AG09309 (cell line): ENCODE results near the gene KRTAP5-1.

Experiments used
- DNase-seq: peaks from one replicate; pipeline ENCODE4 v3.0.0-alpha.2; 2010; ENCODE audit warnings: low read depth
- H3K4me3 ChIP-seq: 2 replicates; pipeline ENCODE4 v1.5.1; 2011; ENCODE audit warnings: mild to moderate bottlenecking, low read depth, low read length, moderate library complexity; ENCODE audit not compliant: control insufficient read depth
- TF ChIP-seq, protein P1 (sequence below): IDR thresholded peaks from 2 replicates; pipeline ENCODE4 v1.5.1; 2011; ENCODE audit warnings: mild to moderate bottlenecking, low read depth, low read length, inconsistent platforms; ENCODE audit not compliant: insufficient read depth, control insufficient read depth; ENCODE audit errors: missing control alignments

KRTAP5-1 gene

DNA sequence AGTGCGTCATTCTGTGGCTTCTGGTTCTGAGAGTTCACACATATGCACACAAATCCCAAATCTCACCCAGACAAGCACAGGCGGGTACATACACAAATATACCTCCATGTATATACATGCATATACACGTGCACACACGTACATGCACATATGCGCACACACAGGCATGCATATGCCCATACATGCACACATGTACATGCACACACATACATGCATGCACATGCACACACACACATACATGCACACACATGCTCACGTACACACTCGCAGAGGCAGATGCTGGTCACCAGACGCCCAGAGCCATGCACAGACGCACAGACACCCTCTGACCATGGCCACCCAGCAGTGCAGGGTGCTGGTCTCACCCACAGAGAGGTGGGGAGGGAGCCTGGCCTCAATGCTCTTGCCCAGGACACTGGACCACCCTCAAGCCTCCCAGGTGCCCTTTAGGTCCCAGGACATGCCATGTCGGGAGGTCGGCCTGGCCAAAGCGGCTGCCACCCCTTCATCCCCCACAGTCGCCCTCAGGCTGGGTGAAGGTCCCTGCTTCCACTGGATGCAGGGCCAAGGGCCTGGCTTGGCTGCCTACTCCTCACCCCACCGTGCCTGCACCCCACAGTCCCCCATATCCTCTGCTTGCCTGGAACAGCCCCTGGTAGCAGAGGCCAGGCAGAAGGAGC lies 22.5 kb downstream of the KRTAP5-1 start:
- TF ChIP-seq, protein P1, sequence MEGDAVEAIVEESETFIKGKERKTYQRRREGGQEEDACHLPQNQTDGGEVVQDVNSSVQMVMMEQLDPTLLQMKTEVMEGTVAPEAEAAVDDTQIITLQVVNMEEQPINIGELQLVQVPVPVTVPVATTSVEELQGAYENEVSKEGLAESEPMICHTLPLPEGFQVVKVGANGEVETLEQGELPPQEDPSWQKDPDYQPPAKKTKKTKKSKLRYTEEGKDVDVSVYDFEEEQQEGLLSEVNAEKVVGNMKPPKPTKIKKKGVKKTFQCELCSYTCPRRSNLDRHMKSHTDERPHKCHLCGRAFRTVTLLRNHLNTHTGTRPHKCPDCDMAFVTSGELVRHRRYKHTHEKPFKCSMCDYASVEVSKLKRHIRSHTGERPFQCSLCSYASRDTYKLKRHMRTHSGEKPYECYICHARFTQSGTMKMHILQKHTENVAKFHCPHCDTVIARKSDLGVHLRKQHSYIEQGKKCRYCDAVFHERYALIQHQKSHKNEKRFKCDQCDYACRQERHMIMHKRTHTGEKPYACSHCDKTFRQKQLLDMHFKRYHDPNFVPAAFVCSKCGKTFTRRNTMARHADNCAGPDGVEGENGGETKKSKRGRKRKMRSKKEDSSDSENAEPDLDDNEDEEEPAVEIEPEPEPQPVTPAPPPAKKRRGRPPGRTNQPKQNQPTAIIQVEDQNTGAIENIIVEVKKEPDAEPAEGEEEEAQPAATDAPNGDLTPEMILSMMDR = no peak
- no peak overlapping the region for H3K4me3 ChIP-seq
- DNase-seq = no peak

DNA sequence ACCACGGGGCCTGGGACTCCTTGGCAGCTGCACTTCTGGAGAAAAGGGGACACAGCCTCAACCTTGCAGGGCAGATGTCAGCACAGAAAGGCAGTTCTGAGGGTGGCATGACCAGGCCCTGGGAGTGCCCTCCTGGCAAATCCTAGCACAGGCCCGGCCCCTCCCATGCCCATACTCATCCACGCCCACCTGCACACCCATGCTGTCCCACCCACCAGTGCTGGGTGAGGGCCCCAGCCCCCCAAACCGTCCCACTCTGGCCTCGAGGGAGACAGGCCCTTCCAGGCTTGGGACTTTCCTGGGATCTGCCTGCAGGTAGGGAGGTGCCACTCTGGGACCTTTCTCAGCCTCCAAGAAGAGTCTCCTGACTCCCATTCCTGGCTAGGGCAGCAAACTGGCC lies 23.1 kb downstream of the KRTAP5-1 start:
- TF ChIP-seq, protein P1 = no peak
- DNase-seq = no peak
- H3K4me3 ChIP-seq = no peak overlapping the region

DNA sequence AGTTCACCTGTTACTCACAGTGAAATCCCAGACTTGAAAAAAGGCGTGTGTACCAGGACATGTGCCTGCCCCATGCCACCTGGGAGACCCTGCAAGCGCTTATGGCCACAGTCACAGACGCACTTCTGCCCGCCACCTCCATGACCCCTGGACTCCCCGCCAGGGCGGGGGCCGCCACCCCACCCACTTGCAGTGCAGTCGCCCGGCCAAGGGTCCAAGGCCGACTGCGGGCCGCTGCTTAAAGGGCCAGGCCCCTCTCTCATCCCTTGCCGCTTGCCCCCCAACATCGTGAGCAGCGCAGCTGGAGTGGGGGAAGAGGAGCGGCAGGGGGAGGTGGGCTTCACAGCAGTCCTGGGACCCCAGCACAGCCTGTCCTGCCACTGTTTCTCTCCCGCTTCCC lies 23.8 kb downstream of the KRTAP5-1 start:
- no peak overlapping the region for H3K4me3 ChIP-seq
- DNase-seq = no peak
- TF ChIP-seq, protein P1 = no peak

DNA sequence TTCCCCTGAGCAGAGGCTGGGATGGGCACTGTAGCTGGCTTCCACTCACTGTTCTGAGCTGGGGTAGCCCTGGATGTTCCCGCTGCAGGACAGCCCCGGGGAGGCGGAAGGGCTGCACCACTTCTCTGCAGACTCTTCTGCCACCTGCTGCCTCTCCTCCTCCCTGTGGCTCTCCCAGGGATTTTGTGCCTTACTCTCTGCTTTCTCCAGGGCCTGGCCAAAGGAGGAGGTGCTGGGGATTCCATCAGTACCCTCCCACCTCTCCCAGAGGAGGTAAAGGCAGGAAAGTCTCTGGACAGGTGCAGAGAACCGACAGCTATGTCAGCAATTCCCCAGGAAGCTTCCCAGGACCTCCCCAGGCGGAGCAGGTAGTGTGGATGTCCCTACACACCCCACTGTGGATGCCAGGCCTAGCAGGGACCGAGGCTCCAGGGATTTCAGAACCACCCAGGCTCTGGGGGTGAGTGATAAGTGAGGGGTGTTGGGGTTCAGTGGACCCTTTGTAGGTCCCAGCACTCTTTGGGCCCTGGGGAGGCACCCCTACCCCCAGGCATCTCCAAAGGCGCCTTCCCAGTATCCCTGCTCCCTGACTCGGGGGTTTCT lies 24.3 kb downstream of the KRTAP5-1 start:
- H3K4me3 ChIP-seq = no peak overlapping the region
- TF ChIP-seq, protein P1 = no peak
- no peak for DNase-seq

DNA sequence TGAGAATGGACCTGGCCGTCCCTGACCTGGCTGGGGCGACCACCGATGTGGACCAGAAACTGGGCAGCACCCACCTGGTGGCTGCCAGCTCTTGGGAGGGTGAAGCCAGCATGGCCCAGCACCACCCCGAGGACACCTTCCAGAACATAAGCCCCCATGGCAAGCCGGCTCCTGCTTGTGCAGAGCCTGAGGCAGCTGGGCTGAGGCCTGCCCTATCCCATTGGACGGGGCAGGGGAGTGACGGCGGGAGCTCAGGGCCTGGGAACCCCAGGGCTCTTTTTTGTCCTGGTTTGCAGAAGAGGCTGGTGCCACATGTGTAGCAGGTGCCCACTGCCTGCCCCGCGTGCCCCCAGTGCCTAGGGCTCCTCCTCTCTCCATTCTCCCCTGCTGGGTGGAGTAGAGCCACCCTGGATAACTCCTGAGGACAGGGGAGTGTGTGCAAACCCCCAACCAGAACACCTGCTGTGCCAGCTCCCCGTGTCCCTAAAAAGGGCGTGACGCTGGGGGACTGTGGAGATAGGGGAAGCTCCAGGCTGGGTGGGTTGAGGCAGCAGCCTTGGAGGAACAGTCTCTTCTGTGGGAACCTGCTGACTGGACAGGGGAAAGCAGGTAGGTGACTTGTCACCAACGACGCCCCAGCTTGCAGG lies 25.0 kb downstream of the KRTAP5-1 start:
- no peak overlapping the region for H3K4me3 ChIP-seq
- DNase-seq = no peak
- TF ChIP-seq, protein P1 = no peak

DNA sequence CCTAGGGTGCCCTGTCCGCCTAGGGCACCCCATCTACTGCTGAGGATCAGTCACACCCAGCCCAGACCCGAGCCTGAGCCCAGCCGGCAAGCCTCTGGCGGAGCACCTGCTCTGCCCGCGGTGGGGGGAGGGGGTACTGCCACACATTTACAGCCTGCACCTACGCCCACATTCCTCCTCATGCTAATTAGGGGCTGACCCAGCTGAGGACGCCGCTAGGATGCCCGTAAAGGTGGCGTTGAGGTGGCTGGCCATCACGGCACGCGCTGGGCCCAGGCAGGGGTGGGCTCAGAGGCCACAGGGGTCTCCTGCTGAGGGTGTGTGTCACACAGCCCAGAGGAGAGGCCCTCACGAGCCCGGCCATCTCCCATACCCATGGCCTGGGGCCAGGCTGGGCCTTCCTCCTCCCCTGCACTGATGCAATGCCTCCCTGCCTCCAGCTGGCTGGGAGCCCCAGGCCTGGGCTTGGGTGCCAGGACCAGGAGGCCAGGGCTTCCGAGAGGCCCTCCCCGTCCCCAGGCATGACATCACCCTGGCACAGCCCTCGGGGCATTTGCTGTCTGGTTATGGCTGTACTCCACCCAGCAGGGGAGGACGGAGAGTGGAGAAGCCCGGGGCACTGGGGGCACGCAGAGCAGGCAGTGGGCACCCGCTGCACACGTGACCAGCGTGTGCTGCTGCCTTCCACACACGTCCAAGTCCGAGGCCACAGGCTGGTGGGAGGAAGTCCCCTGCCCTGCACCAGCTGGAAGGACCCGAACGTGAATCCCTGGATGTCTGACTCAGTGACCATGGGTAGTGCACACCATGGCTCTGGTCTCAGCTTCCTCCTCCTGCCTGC lies 25.8 kb downstream of the KRTAP5-1 start:
- TF ChIP-seq, protein P1 = no peak
- no peak overlapping the region for H3K4me3 ChIP-seq
- DNase-seq = peak; percentile 46
